ENCODE measurements around the gene BTBD9.

Gene BTBD9

DNA sequence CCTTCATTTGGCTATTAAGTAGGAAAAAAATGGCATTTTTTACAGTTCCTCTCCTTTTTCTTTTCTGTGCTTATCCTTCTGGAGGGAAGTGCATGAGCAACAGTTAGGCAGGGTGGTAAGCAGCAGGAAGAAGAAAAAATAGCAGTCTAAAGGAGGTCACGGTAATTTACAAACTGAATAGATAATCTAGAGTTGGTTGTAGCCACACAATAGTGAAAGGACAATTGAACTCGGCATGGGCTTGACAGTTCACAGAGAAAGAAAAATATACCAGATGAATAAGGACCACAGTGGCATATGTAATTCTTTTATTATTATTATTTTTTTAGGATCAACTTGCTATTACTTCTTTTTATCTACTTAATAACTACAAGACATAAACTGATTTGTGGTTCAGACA, 358.6 kb downstream of the BTBD9 start:
- Histone ChIP-seq H3K79me2 (ENCODE audit: insufficient read depth, low read length) (no peaks in the 10 kb centered on the region), H3K9me3 (ENCODE audit: insufficient read depth, low read length, severe bottlenecking) (no peaks in the 10 kb centered on the region), H3K4me1 (ENCODE audit: insufficient read depth, low read length) (no peaks in the 10 kb centered on the region), H3K36me3 (ENCODE audit: insufficient read depth, low read length) (no peaks in the 10 kb centered on the region), H3K4me3 (ENCODE audit: low read depth in 1 of 2, low read length in 2 of 2) (no peak overlapping the region), H4K20me1 (ENCODE audit: insufficient read depth, low read length) (no peaks in the 10 kb centered on the region; the same call in 1 of the 2 replicates), H3K4me2 (ENCODE audit: insufficient read depth, low read length) (no peak overlapping the region), H3K27me3 (ENCODE audit: insufficient read depth, low read length, poor library complexity) (no peaks in the 10 kb centered on the region), H2AFZ (ENCODE audit: low read depth, low read length) (no peak overlapping the region), H3K9ac (ENCODE audit: low read depth, low read length) (no peak overlapping the region), H3K27ac (ENCODE audit: low read length) (no peak overlapping the region)
- ATAC-seq (ENCODE audit: insufficient read depth, low read depth) (no peak), DNase-seq (no peak)
- no peak for TF ChIP-seq EZH2 (IDR thresholded peaks at IDR 0.05; ENCODE audit: borderline replicate concordance, low read depth, low read length, severe bottlenecking)
- TF ChIP-seq, protein P1, sequence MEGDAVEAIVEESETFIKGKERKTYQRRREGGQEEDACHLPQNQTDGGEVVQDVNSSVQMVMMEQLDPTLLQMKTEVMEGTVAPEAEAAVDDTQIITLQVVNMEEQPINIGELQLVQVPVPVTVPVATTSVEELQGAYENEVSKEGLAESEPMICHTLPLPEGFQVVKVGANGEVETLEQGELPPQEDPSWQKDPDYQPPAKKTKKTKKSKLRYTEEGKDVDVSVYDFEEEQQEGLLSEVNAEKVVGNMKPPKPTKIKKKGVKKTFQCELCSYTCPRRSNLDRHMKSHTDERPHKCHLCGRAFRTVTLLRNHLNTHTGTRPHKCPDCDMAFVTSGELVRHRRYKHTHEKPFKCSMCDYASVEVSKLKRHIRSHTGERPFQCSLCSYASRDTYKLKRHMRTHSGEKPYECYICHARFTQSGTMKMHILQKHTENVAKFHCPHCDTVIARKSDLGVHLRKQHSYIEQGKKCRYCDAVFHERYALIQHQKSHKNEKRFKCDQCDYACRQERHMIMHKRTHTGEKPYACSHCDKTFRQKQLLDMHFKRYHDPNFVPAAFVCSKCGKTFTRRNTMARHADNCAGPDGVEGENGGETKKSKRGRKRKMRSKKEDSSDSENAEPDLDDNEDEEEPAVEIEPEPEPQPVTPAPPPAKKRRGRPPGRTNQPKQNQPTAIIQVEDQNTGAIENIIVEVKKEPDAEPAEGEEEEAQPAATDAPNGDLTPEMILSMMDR (IDR thresholded peaks at IDR 0.05; ENCODE audit: borderline replicate concordance, extremely low read depth, low read length, poor library complexity, severe bottlenecking) = no peak

DNA sequence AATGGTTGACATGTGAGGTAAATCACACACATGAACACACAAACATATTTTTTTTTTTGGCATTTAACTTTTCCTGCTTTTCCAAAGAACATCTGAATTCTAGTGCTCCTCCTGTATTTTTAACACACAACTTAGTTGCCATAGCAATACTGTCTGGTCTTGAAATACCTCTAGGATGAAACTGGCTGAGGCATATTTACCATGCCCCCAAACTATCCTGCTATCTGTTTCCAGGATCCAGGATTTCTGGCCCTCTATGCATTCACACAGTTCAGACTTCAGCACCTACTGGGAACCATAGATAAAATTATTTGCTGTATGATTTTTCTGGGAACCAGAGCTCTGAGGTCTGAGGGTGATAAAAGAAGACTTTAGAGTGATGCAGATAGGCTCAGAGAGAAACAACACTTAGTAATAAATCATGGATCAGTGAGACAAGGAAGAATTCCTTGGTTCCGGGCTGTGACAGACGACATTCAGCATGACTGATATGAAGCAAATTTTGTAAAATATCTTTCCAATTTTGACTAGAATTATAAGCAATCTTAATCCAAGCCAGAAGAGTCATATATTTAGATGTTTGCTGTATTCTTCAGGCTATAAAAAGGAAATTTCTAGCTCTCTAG, 359.7 kb downstream of the BTBD9 start:
- no peak overlapping the region for H3K27ac ChIP-seq (ENCODE audit: low read length)
- no peak for TF ChIP-seq EZH2 (IDR thresholded peaks at IDR 0.05; ENCODE audit: borderline replicate concordance, low read depth, low read length, severe bottlenecking)
- TF ChIP-seq, protein P1 (IDR thresholded peaks at IDR 0.05; ENCODE audit: borderline replicate concordance, extremely low read depth, low read length, poor library complexity, severe bottlenecking) = no peak
- H3K9ac ChIP-seq (ENCODE audit: low read depth, low read length) = no peak overlapping the region
- no peak overlapping the region for H3K4me3 ChIP-seq (ENCODE audit: low read depth in 1 of 2, low read length in 2 of 2)
- DNase-seq = no peak
- H3K4me2 ChIP-seq (ENCODE audit: insufficient read depth, low read length) = no peak overlapping the region
- H3K9me3 ChIP-seq (ENCODE audit: insufficient read depth, low read length, severe bottlenecking) = no peaks in the 10 kb centered on the region
- no peaks in the 10 kb centered on the region for H3K36me3 ChIP-seq (ENCODE audit: insufficient read depth, low read length)
- no peak overlapping the region for H2AFZ ChIP-seq (ENCODE audit: low read depth, low read length)
- no peaks in the 10 kb centered on the region for H3K79me2 ChIP-seq (ENCODE audit: insufficient read depth, low read length)
- no peaks in the 10 kb centered on the region for H3K4me1 ChIP-seq (ENCODE audit: insufficient read depth, low read length)
- H4K20me1 ChIP-seq (ENCODE audit: insufficient read depth, low read length) = no peaks in the 10 kb centered on the region; the same call in 1 of the 2 replicates
- H3K27me3 ChIP-seq (ENCODE audit: insufficient read depth, low read length, poor library complexity) = no peaks in the 10 kb centered on the region
- ATAC-seq (ENCODE audit: insufficient read depth, low read depth) = no peak

DNA sequence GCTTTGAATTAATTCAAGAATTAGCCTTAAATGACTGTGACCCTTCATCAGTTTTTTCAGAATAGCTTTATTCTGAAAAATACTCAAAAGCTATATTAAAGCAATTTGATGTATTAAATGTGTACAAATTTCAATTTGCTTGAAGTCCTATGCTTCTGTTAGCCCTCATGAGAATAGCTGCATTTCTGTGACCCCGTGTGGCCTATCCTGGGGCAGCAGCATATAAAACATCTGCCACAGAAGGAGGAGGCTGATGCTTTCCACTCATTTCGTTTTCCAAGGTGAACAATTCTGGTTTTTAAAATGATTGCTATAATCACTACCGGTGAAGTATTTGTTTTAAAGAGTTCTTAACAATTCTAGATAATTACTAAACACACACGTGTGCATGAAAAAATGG, 360.3 kb downstream of the BTBD9 start:
- H3K4me3 ChIP-seq (ENCODE audit: low read depth in 1 of 2, low read length in 2 of 2) = no peak overlapping the region
- no peaks in the 10 kb centered on the region for H3K36me3 ChIP-seq (ENCODE audit: insufficient read depth, low read length)
- ATAC-seq (ENCODE audit: insufficient read depth, low read depth) = no peak
- H3K9ac ChIP-seq (ENCODE audit: low read depth, low read length) = no peak overlapping the region
- no peaks in the 10 kb centered on the region for H3K4me1 ChIP-seq (ENCODE audit: insufficient read depth, low read length)
- H3K9me3 ChIP-seq (ENCODE audit: insufficient read depth, low read length, severe bottlenecking) = no peaks in the 10 kb centered on the region
- no peak overlapping the region for H3K27ac ChIP-seq (ENCODE audit: low read length)
- H3K27me3 ChIP-seq (ENCODE audit: insufficient read depth, low read length, poor library complexity) = no peaks in the 10 kb centered on the region
- H2AFZ ChIP-seq (ENCODE audit: low read depth, low read length) = no peak overlapping the region
- DNase-seq = no peak
- H3K79me2 ChIP-seq (ENCODE audit: insufficient read depth, low read length) = no peaks in the 10 kb centered on the region
- no peaks in the 10 kb centered on the region; the same call in 1 of the 2 replicates for H4K20me1 ChIP-seq (ENCODE audit: insufficient read depth, low read length)
- H3K4me2 ChIP-seq (ENCODE audit: insufficient read depth, low read length) = no peak overlapping the region
- no peak for TF ChIP-seq EZH2 (IDR thresholded peaks at IDR 0.05; ENCODE audit: borderline replicate concordance, low read depth, low read length, severe bottlenecking)
- TF ChIP-seq, protein P1 (IDR thresholded peaks at IDR 0.05; ENCODE audit: borderline replicate concordance, extremely low read depth, low read length, poor library complexity, severe bottlenecking) = peak; percentile 27

Data from DND-41 (cell line).